DND-41 (cell line): ENCODE results near the gene MED12L.

Experiments
- CTCF ChIP-seq: IDR thresholded peaks from 2 replicates; pipeline ENCODE4 v1.5.1; 2012; ENCODE audit warnings: borderline replicate concordance, low read length, moderate library complexity, mild to moderate bottlenecking; ENCODE audit not compliant: poor library complexity, severe bottlenecking; ENCODE audit errors: extremely low read depth
- EZH2 ChIP-seq: IDR thresholded peaks from 3 replicates; pipeline ENCODE4 v1.6.1; 2012; ENCODE audit warnings: borderline replicate concordance, low read depth, mild to moderate bottlenecking, moderate library complexity, low read length, inconsistent platforms; ENCODE audit not compliant: severe bottlenecking

GRCh38 chr3:151213881-151214280 lies 128.4 kb downstream of the MED12L start:
- TF ChIP-seq CTCF, result no peak
- no peak for TF ChIP-seq EZH2
